HG03139 (cell line): ENCODE measurements around the gene ARHGEF10L.
"Not testable (repeated sequence)": the region's sequence is repeated elsewhere in the genome, so short reads cannot be mapped to it uniquely, and the experiment has no call there.

Experiments used
- ATAC-seq: cut with Tn5 transposase; IDR thresholded peaks from one replicate; pipeline ENCODE4 v1.9.1; 2021; ENCODE audit not compliant: unreplicated experiment

The ARHGEF10L gene

GRCh38 chr1:17733661-17734060, 194.2 kb downstream of the ARHGEF10L start:
- no peak for ATAC-seq

DNA sequence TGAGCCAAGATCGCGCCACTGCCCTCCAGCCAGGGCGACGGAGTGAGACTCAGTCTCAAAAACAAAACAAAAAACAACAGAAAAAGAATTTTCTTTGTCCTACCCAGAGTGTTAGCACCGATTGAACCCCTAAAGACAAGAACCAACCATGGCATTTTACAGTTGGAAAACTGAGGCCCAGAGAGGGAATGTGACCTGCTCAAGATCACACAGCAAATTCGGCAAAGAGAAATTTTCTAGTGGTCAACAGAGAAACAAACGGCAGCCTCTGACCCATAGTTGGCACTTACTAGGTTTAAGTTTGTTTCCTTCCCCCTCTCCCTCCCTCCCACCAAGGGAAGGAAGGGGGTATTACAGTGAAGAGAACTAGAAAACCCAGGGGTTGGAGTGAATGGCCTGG, 195.1 kb downstream of the ARHGEF10L start:
- no peak for ATAC-seq

GRCh38 chr1:17735348-17735747, 195.8 kb downstream of the ARHGEF10L start:
- no peak for ATAC-seq

- no peak for ATAC-seq
Observed at GRCh38 chr1:17735793-17736192, 196.3 kb downstream of the ARHGEF10L start.

GRCh38 chr1:17736625-17737024, 197.1 kb downstream of the ARHGEF10L start:
- ATAC-seq: no peak

DNA sequence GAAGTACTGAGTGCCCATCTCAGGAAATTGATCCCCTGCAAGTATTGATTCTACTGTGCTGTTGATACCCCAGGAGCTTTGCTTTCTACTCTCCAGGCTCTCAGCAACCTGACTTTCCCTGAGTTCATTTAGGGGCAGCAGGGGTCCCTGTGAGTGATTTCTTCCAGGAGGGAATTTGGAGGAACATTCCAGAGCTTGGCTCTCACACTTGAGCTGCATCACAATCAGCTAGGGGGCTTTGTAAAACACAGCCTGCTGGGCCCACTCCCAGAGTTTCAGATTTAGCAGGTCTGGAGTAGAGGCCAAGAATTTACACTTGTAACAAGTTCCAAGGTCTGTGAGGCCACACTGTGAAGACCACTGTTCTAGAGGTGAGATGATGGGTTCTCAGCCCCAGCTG, 199.6 kb downstream of the ARHGEF10L start:
- no peak for ATAC-seq

DNA sequence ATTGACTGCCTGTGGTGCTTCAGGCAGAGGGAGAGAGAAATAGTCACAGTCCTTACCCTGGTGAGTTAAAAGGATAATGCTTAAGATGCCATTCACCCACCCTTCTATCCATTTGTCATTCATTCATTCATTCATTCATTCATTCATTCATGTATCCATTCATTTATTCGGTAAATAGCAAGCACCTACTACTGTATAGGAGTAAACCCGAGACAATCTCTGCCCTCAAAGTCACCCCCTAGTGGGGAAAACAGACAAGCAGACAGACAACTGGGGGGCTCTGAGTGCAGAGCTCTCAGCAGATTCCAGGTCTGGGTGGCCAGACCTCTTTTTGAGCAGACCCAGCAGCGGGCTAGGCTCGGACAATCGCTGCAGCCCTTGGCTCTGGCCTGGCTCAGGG, 201.6 kb downstream of the ARHGEF10L start:
- no peak for ATAC-seq

DNA sequence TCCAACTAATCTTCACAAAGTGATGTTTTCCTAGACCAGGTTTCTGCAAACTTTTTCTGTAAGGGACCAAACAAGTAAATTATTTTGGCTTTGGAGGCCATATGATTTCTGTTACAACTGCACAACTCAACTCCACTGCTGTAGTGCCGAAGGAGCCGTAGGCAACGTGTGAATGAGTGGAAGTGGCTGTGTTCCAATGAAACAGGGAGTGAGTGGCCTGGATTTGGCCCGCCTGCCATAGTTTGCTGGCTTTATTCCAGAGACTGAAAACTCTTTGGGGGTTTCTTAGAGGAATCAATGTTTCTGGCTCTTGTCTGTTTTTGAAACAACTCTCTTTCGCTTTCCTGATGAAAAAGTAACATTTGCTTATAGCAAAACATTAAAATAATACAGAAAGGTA, 203.1 kb downstream of the ARHGEF10L start:
- ATAC-seq: no peak

GRCh38 chr1:17743008-17743647, 203.6 kb downstream of the ARHGEF10L start:
- no peak for ATAC-seq

- ATAC-seq: no peak
Observed at GRCh38 chr1:17743925-17744324, 204.4 kb downstream of the ARHGEF10L start.

DNA sequence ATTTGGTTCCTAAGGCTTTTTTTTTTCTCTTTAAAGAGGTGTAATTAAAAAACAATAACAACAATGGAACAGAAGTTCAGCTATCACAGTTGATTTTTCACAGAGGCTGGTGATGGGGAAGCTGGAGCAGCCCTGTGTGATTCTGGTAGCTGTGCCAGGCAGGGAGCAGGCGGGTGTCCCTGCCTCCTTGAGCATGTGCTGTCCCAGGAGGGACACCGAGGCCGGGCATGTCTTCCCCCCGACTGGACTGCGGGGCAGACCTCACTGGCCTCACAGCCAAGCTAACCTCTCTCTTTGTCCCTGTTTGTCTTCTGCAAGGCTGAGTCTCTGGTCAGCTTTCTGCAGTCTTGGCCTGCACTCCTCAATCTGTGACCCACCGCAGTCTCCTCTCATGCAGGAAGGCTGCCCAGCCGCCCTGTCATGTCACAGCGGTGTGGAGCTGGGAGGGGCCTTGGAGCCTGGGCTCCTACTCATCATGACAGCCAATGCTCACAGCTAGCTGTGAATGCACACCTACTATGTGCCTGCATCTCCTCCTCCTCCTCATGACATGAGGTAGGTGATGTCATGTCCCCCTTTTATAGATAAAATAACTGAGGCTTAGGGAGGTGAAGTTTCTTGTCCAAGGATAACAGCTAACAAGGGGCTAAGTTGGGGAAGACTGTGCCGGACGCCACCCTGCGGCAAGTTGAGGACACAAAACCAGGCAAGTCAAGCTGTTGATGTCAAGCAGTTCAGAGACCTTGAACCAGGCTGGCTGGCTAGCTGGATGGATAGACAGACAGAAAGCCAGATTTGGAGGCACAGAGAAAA, 205.4 kb downstream of the ARHGEF10L start:
- no peak for ATAC-seq

- no peak for ATAC-seq
Observed at GRCh38 chr1:17745479-17745955, 206.0 kb downstream of the ARHGEF10L start.

GRCh38 chr1:17746281-17746680, 206.8 kb downstream of the ARHGEF10L start:
- ATAC-seq: not testable (repeated sequence)

- ATAC-seq: no peak
Observed at GRCh38 chr1:17746920-17747319, 207.4 kb downstream of the ARHGEF10L start.
